ENCODE measurements around the gene CRAMP1. TPM values are rescaled to one million over a fixed set of nuclear protein-coding genes. Genes with fewer than 3 reads are reported as not detected.

CRAMP1 gene
- total and polyA plus RNA-seq, 2 of the 8 experiments (the other 6 are each of a cell fraction or from before 2014, with no cell fraction given) = 19.2 to 23.2 TPM

GRCh38 chr16:1626776-1627175, 14.6 kb downstream of the CRAMP1 start:
- no peak for DNase-seq (ENCODE audit: low read depth in 1 of 2, low spot score in 2 of 2)
- Histone ChIP-seq H3K23me2 (ENCODE audit: low read depth, low read length) (no peaks in the 10 kb centered on the region), H3K4me3 (ENCODE audit: extremely low read depth in 1 of 4, insufficient read depth in 2 of 4, low read depth in 3 of 4, low read length in 4 of 4) (no peak overlapping the region), H3K27me3 (replicated peaks in 1 of 4; ENCODE audit: control insufficient read depth in 3 of 4, extremely low read depth in 1 of 4, insufficient read depth in 3 of 4, low read length in 3 of 4) (no peaks in the 10 kb centered on the region), H3K79me1 (ENCODE audit: low read depth, low read length) (peaks cover 23% of the 10 kb centered on the region), H4K91ac (replicated peaks; ENCODE audit: insufficient read length, low read length) (no peak overlapping the region), H4K20me1 (replicated peaks in 1 of 2; ENCODE audit: control insufficient read depth in 1 of 2, insufficient read depth in 2 of 2, low read length in 2 of 2) (peaks cover 17 to 34% of the 10 kb centered on the region in 2 experiments), H3K9ac (replicated peaks in 1 of 4; ENCODE audit: extremely low read depth in 1 of 4, low read depth in 3 of 4, low read length in 3 of 4) (no peak overlapping the region), H3K4me1 (replicated peaks in 1 of 4; ENCODE audit: control insufficient read depth in 3 of 4, insufficient read depth in 4 of 4, low read length in 3 of 4) (no peaks in the 10 kb centered on the region; a peak in 2 of 7 replicates), H3K36me3 (ENCODE audit: control insufficient read depth in 2 of 4, insufficient read depth in 4 of 4, low read length in 3 of 4) (peaks cover 0 to 5% (median 0%) of the 10 kb centered on the region in 4 experiments; a peak in 2 of 8 replicates), H2AFZ (ENCODE audit: low read length) (no peak overlapping the region), H3K18ac (ENCODE audit: extremely low read depth, low read length) (no peak overlapping the region), H2BK5ac (ENCODE audit: low read depth, low read length) (no peak overlapping the region), H2BK15ac (ENCODE audit: low read length) (no peak overlapping the region), H2BK12ac (ENCODE audit: low read depth, low read length) (no peak overlapping the region), H3K79me2 (ENCODE audit: control insufficient read depth in 1 of 2, insufficient read depth in 2 of 2, low read length in 2 of 2) (peaks cover 0 to 88% of the 10 kb centered on the region in 2 experiments; a peak in 3 of 4 replicates), H3K27ac (ENCODE audit: low read depth, low read length) (no peak overlapping the region), H3K4ac (replicated peaks; ENCODE audit: insufficient read length, low read depth, low read length) (no peak overlapping the region), H3K9me3 (ENCODE audit: insufficient read depth in 2 of 2, low read depth in 1 of 2, low read length in 1 of 2) (no peaks in the 10 kb centered on the region), H4K8ac (ENCODE audit: extremely low read depth, insufficient read depth, low read length) (no peak overlapping the region), H2BK20ac (ENCODE audit: low read length) (no peak overlapping the region), H3K56ac (replicated peaks; ENCODE audit: insufficient read length, low read depth, low read length) (no peak overlapping the region), H2AK5ac (ENCODE audit: low read depth, low read length) (no peak overlapping the region), H2BK120ac (replicated peaks; ENCODE audit: low read depth, low read length) (no peak overlapping the region), H4K5ac (ENCODE audit: insufficient read length, low read depth, low read length) (no peak overlapping the region), H3K23ac (ENCODE audit: insufficient read length) (no peak overlapping the region), H3K14ac (ENCODE audit: insufficient read length) (no peak overlapping the region), H3K4me2 (ENCODE audit: insufficient read depth in 1 of 2, low read depth in 2 of 2, low read length in 2 of 2) (no peak overlapping the region)
- POLR2A ChIA-PET (ENCODE audit: partially characterized antibody) = interaction anchor here (1.2 kb wide), 1 partner anchor 9 kb away, joined by 3 read pairs; no protein-coding TSS in a partner anchor
- no peak for FAIRE-seq
- CTCF ChIA-PET (ENCODE audit: partially characterized antibody) = interaction anchor here (0.6 kb wide), 1 partner anchor 87 kb away, joined by 3 read pairs; no protein-coding TSS in a partner anchor
- WGBS, 2 experiments (ENCODE audit: extremely low coverage in 1 of 2, insufficient coverage in 1 of 2, insufficient read length in 1 of 2, insufficient replicate concordance in 2 of 2, low coverage in 1 of 2, low lambda C conversion rate in 2 of 2, missing lambda C conversion rate in 1 of 2) = 88% methylated on average over 9 of the region's 9 CpGs; no CpG with 5 or more reads in 1 of the 2 experiments
- TF ChIP-seq JUND (IDR thresholded peaks at IDR 0.05; ENCODE audit: low read length) = no peak
- no peak for TF ChIP-seq E2F6 (IDR thresholded peaks at IDR 0.05)
- TF ChIP-seq ZNF274 (IDR thresholded peaks at IDR 0.05; ENCODE audit: borderline replicate concordance, extremely low read depth, low read length) = no peak
- TF ChIP-seq YY1 (IDR thresholded peaks at IDR 0.05; ENCODE audit: low read depth, low read length) = no peak
- no peak for TF ChIP-seq RNF2 (IDR thresholded peaks at IDR 0.05; ENCODE audit: borderline replicate concordance, low read depth, low read length, missing control alignments, poor library complexity, severe bottlenecking)
- TF ChIP-seq CREB1 (IDR thresholded peaks at IDR 0.05) = no peak
- no peak for TF ChIP-seq ATF2 (IDR thresholded peaks at IDR 0.05; ENCODE audit: low read length)
- no peak for TF ChIP-seq RXRA (IDR thresholded peaks at IDR 0.05; ENCODE audit: insufficient read depth, low read depth, low read length)
- TF ChIP-seq GTF2F1 (IDR thresholded peaks at IDR 0.05; ENCODE audit: borderline replicate concordance, low read depth, low read length) = no peak
- TF ChIP-seq CBX5 (IDR thresholded peaks at IDR 0.05; ENCODE audit: low read depth, low read length) = no peak
- TF ChIP-seq CBX8 (IDR thresholded peaks at IDR 0.05; ENCODE audit: borderline replicate concordance, low read depth, low read length) = no peak
